IPS-20b (cell line): ENCODE measurements around the gene MYOG.

Source experiments
- H3K27ac ChIP-seq: one replicate; pipeline ENCODE4 v1.5.1; 2013; ENCODE audit warnings: low read length
- H3K27me3 ChIP-seq: 2 replicates; pipeline ENCODE4 v1.6.1; 2013; ENCODE audit warnings: mild to moderate bottlenecking, low read length, inconsistent platforms; ENCODE audit not compliant: insufficient read depth
- H3K36me3 ChIP-seq: 2 replicates; pipeline ENCODE4 v1.6.1; 2013; ENCODE audit warnings: low read depth, mild to moderate bottlenecking, inconsistent platforms, low read length, moderate library complexity; ENCODE audit not compliant: insufficient read depth
- H3K4me1 ChIP-seq: 2 replicates; pipeline ENCODE4 v1.6.1; 2013; ENCODE audit warnings: mild to moderate bottlenecking, control low read depth, inconsistent platforms, low read length, moderate library complexity; ENCODE audit not compliant: insufficient read depth
- H3K4me3 ChIP-seq: 2 replicates; pipeline ENCODE4 v1.5.1; 2013; ENCODE audit warnings: mild to moderate bottlenecking, low read length, inconsistent platforms
- H3K9ac ChIP-seq: 2 replicates; pipeline ENCODE4 v1.6.1; 2013; ENCODE audit warnings: low read depth, mild to moderate bottlenecking, inconsistent platforms, low read length, moderate library complexity
- H3K9me3 ChIP-seq: 2 replicates; pipeline ENCODE4 v1.6.1; 2013; ENCODE audit warnings: mild to moderate bottlenecking, low read depth, low read length, inconsistent platforms; ENCODE audit not compliant: insufficient read depth

MYOG gene

DNA sequence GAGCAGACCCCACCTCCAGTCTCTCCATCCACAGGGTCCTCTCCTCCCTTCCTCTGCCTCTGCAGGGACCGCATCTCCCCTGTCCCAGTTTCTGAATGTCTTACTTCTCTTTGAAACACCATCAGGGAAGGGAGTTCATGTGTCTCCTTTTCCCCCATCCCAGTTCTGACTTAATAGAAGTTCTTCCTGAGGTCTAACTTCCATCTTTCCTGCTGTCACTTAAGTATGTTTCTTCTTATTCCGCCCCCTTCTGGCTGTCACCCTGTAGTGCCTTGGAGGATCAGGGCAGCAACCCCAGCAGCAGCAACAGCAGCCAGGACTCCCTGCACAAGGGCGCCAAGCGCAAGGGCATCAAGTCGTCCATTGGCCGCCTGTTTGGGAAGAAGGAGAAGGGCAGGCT, 29.3 kb downstream of the MYOG start:
- Histone ChIP-seq H3K9me3 (no peaks in the 10 kb centered on the region), H3K36me3 (no peaks in the 10 kb centered on the region), H3K27me3 (no peaks in the 10 kb centered on the region), H3K4me3 (no peak overlapping the region), H3K27ac (no peak overlapping the region), H3K9ac (no peak overlapping the region), H3K4me1 (peaks cover 22% of the 10 kb centered on the region)

DNA sequence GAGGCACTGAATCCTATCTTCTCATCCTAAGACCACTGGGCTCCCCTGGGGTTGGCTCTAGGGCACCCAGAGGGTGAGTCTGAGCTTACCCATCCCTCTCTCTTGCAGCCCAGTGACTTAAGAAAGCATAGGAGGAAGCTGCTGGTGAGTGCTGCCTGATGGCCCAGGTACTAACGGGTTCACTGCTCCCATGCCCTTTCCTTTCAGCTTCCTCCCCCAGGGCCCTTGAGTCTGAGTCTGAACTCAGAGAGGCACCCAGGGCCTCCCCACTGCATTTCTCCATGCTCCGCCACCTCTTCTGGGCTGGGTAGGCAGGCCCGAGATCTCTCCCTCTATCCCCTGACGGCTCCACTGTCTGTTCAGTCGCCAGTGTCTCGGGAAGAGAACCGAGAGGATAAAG, 29.8 kb downstream of the MYOG start:
- Histone ChIP-seq H3K27me3 (no peaks in the 10 kb centered on the region), H3K4me1 (peaks cover 22% of the 10 kb centered on the region), H3K9ac (no peak overlapping the region), H3K27ac (no peak overlapping the region), H3K9me3 (no peaks in the 10 kb centered on the region), H3K4me3 (no peak overlapping the region), H3K36me3 (no peaks in the 10 kb centered on the region)

DNA sequence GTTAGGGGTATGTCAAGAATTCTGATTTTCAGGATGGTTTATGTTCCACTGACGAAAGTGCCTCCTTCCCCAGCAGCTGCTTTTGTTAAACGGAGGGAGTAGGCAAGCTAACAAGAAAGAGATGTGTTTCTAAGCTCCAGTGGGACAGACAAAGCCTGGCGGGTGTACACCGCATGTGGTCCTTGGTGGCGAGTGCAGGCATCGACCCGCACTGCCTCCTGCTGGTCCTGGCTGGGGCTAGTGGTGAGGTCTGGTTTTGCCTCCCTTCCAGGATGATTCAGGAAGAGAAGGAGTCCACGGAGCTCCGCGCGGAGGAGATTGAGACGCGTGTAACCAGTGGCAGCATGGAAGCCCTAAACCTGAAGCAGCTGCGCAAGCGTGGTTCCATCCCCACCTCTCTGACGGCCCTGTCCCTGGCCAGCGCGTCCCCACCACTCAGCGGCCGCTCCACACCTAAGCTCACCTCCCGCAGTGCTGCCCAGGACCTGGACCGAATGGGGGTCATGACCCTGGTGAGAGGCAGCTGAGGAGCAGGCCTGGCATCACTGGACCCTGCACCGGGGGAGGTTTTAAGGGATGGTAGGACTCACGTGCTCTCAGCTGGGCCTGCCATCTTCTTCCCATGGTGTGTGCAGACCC, 30.5 kb downstream of the MYOG start:
- H3K27ac ChIP-seq, result no peak overlapping the region
- peaks cover 22% of the 10 kb centered on the region for H3K4me1 ChIP-seq
- no peak overlapping the region for H3K4me3 ChIP-seq
- no peaks in the 10 kb centered on the region for H3K27me3 ChIP-seq
- no peaks in the 10 kb centered on the region for H3K36me3 ChIP-seq
- H3K9me3 ChIP-seq, result no peaks in the 10 kb centered on the region
- H3K9ac ChIP-seq, result peak overlapping the region; percentile 56

DNA sequence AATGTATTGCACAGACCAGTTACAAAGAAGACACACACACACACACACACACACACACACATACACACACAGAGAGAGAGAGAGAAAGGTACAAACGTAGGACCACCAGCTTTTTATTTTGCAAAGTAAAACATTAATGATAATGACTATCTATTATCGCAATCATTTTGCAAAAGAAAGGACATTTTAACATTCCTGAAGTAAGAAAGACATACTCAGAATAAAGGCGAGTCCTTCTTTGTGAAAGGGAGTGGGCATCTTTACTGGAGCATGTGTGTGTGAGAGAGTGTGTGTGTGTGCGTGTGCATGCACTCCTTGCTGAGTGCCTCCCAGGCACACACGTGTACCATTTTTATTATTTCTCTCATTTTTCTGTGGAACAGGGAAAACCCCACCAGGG, 31.2 kb downstream of the MYOG start:
- Histone ChIP-seq H3K27me3 (no peaks in the 10 kb centered on the region), H3K4me3 (no peak overlapping the region), H3K9me3 (no peaks in the 10 kb centered on the region), H3K27ac (no peak overlapping the region), H3K9ac (peak overlapping the region; percentile 56), H3K4me1 (peaks cover 22% of the 10 kb centered on the region), H3K36me3 (no peaks in the 10 kb centered on the region)

DNA sequence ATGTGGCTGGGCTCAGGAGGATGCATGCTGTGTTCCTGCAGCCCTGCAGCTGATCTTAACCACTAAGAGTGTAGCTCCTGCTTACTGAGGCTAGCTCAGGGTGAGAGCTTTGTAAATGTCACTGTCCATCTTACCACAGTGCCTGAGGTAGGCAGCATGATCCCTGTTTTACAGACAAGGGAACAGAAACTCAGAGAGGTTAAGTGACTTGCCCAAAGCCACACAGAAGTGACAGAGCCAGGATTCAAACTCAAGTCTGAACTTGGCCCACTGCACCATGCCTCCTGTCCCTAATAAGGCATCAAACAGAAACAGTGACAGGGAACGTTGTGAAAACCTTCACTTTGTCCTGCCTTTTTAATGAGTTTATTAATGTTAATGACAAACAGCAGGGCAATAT, 31.6 kb downstream of the MYOG start:
- 0 out of 2 replicates have a peak overlapping the region, but pooled peaks have one; percentile 16 for H3K9ac ChIP-seq
- no peak overlapping the region for H3K27ac ChIP-seq
- H3K4me1 ChIP-seq, result peaks cover 22% of the 10 kb centered on the region
- H3K9me3 ChIP-seq, result no peaks in the 10 kb centered on the region
- no peaks in the 10 kb centered on the region for H3K27me3 ChIP-seq
- H3K4me3 ChIP-seq, result peak overlapping the region; percentile 8; the same call in 1 of the 2 replicates
- no peaks in the 10 kb centered on the region for H3K36me3 ChIP-seq

DNA sequence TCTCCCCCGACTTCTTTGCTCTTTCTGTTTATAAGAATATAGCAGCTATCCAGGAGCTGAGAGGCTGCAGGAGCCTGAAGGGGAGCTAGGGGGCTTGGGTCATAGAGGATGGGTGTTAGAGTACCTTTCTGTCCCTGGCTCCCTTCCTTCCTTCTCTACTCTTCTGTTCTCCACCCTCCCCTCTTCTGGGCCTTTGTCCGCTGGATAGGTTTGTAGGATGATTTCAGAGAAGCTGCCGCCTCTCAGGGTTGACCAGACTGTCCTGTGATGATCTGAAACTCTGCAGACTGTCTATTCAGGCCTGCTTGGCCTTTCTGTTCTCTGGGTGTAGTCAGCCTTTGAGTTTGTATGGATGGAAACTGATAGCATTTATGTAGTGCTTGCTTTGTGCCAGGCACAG, 33.2 kb downstream of the MYOG start:
- no peaks in the 10 kb centered on the region; the same call in 1 of the 2 replicates for H3K27me3 ChIP-seq
- H3K36me3 ChIP-seq, result no peaks in the 10 kb centered on the region
- H3K9ac ChIP-seq, result no peak overlapping the region
- peaks cover 22% of the 10 kb centered on the region for H3K4me1 ChIP-seq
- H3K4me3 ChIP-seq, result no peak overlapping the region
- no peaks in the 10 kb centered on the region for H3K9me3 ChIP-seq
- H3K27ac ChIP-seq, result no peak overlapping the region

DNA sequence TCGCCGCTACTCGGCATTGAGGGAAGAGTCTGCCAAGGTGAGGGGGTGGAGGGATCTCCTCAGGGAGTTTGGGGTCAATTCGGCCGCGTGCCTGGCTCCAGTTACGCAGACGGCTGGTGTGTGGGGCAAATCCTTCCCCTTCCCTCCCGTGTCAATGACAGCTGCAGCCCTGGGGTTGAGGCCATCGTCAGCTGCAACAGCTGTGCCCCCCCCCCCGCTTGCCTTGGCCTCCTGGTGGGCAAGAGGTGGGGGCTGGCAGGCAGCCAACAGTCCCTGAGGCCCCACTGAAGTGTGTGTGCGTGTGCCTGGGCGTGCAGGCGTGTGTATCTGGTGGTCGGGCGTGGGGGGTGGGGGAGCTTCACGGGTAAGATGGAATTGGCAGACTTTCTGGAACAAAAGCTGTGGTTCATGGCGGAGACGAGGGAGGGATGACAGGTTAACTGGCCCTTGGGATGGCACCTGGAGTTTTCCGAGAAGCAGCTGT, 33.9 kb downstream of the MYOG start:
- no peaks in the 10 kb centered on the region; the same call in 1 of the 2 replicates for H3K27me3 ChIP-seq
- H3K4me3 ChIP-seq, result no peak overlapping the region
- H3K4me1 ChIP-seq, result peaks cover 22% of the 10 kb centered on the region
- no peaks in the 10 kb centered on the region for H3K9me3 ChIP-seq
- no peak overlapping the region for H3K9ac ChIP-seq
- H3K27ac ChIP-seq, result no peak overlapping the region
- no peaks in the 10 kb centered on the region for H3K36me3 ChIP-seq

DNA sequence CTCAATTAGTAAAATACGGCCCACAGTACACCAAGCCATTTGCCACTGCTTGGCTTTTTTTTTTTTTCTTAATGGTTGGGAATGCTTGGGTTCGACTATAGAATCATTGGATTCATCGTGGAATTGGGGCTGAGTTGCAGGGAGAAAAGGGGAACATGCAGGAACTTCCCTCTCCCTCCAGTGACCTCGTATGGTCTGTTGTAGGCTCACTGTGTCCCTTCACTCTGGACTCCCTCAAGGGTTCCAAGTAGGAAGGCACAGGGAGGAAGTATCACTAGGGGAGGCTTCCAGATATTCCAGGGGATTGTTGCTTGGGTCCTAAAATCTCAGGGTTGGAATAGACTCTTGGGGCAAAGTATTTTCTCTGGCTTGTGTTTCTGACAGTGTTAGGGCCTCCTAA, 35.0 kb downstream of the MYOG start:
- H3K4me1 ChIP-seq, result peaks cover 22% of the 10 kb centered on the region
- no peaks in the 10 kb centered on the region for H3K9me3 ChIP-seq
- no peak overlapping the region for H3K9ac ChIP-seq
- no peak overlapping the region for H3K4me3 ChIP-seq
- no peak overlapping the region for H3K27ac ChIP-seq
- no peaks in the 10 kb centered on the region; the same call in 1 of the 2 replicates for H3K27me3 ChIP-seq
- H3K36me3 ChIP-seq, result no peaks in the 10 kb centered on the region

DNA sequence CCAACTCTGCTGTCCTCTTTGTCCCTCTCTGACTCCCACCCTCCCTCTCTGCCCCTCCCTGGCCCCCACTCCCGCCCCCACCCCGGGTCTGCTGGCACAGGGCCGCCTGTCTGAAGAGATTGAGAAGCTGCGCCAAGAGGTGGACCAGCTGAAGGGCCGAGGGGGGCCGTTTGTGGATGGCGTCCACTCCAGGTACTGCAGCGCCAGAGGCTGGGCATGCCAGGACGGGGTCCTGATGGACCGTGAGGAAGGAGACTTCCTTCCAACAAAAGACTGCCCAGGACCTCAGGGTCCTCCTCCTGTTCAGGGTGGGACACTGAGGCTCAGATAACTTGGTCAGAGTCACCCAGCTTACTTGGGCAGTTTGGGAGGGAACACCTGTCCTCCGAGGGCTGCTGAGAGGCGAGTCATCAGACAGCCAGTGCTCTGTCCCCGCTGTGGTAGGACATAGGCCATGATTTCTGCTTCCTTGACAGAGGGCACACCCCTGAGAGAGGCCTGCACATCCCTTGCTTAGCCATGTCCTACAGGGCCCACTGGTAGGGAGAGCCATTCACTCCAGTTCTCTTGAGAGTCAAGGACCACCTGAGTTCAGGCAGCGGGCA, 36.1 kb downstream of the MYOG start:
- no peaks in the 10 kb centered on the region; the same call in 1 of the 2 replicates for H3K27me3 ChIP-seq
- no peak overlapping the region for H3K4me3 ChIP-seq
- no peak overlapping the region for H3K9ac ChIP-seq
- no peaks in the 10 kb centered on the region for H3K36me3 ChIP-seq
- H3K4me1 ChIP-seq, result peaks cover 12% of the 10 kb centered on the region
- H3K27ac ChIP-seq, result no peak overlapping the region
- no peaks in the 10 kb centered on the region for H3K9me3 ChIP-seq

DNA sequence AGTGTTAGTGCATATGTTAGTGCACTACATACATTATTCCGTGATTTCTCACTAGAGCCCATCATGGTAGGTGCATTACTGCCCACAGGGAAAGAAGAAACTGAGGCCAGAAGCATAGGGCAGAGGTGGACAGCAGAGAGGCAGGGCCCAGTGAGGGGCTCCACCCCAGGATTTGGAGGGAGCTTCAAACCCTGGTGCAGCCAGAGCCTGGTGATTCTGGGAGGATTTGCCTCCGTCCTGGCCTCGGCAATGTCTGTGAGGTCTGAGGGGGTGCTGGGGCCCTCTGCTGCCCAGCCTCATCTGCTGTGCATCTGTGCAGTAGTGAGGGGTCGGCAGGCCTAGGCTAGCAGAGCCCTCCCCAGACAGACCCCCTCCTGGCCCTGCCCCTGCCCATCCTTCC, 36.7 kb downstream of the MYOG start:
- Histone ChIP-seq H3K9ac (no peak overlapping the region), H3K4me1 (peaks cover 6% of the 10 kb centered on the region; the same call in 1 of the 2 replicates), H3K4me3 (no peak overlapping the region), H3K27me3 (no peaks in the 10 kb centered on the region; the same call in 1 of the 2 replicates), H3K9me3 (no peaks in the 10 kb centered on the region), H3K36me3 (no peaks in the 10 kb centered on the region), H3K27ac (no peak overlapping the region)

DNA sequence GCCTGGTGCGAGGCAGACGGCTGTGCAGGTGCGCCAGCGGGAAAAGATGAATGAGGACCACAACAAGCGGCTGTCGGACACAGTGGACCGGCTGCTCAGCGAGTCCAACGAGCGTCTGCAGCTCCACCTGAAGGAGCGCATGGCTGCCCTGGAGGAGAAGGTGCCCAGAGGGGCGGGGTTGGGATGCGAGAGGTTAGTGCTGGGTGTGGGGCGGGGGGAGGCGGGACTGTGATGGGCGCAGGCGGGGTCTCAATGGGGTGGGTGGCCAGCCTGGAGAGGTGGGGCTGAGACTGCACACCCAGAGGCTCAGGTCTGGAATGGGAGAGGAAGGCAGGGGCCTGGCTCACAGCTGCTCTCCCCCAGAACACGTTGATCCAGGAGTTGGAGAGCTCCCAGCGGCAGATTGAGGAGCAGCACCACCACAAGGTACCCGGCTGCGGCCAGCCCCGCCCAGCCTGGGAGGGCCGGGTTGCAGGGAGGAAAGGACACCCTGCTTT, 37.2 kb downstream of the MYOG start:
- H3K9ac ChIP-seq, result no peak overlapping the region
- H3K9me3 ChIP-seq, result no peaks in the 10 kb centered on the region
- no peak overlapping the region for H3K27ac ChIP-seq
- H3K4me3 ChIP-seq, result no peak overlapping the region
- H3K27me3 ChIP-seq, result no peaks in the 10 kb centered on the region; the same call in 1 of the 2 replicates
- H3K4me1 ChIP-seq, result peaks cover 2% of the 10 kb centered on the region; the same call in 1 of the 2 replicates
- H3K36me3 ChIP-seq, result no peaks in the 10 kb centered on the region

DNA sequence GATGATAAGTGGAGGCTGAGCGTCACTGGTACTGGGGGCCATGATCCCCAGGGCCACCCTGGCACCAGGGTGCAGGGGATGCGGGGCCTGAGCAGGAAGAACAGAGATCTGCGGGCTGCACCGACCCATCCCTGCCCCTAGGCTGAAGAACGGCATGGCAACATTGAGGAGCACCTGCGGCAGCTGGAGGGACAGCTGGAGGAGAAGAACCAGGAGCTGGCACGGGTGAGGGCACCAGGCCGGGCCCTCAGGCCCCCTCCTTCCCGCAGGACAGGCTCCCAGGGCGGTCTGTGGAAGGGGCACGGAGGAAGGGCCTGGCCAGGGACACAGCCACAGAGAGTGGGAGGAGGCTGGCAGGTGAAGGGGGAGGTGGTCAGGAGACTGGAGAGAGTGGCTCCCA, 37.7 kb downstream of the MYOG start:
- Histone ChIP-seq H3K9ac (no peak overlapping the region), H3K27ac (no peak overlapping the region), H3K9me3 (no peaks in the 10 kb centered on the region), H3K4me3 (no peak overlapping the region), H3K36me3 (no peaks in the 10 kb centered on the region), H3K4me1 (no peaks in the 10 kb centered on the region), H3K27me3 (no peaks in the 10 kb centered on the region; the same call in 1 of the 2 replicates)
